ENCODE results near the gene GOLGA7B.

Gene GOLGA7B

GRCh38 chr10:97849687-97850402, at the start of gene GOLGA7B:
TSS of gene GOLGA7B (plus strand) at chr10:97849843. CDS start at chr10:97850304, 461 bp downstream.
- DNase-seq: no peak

GRCh38 chr10:97800474-97800873, 49.2 kb upstream of the GOLGA7B start:
- DNase-seq: no peak

- DNase-seq: no peak
These were observed 48.2 kb upstream of the GOLGA7B start for GRCh38 chr10:97801422-97801821.

GRCh38 chr10:97805096-97805884, 44.4 kb upstream of the GOLGA7B start:
- no peak for DNase-seq

DNA sequence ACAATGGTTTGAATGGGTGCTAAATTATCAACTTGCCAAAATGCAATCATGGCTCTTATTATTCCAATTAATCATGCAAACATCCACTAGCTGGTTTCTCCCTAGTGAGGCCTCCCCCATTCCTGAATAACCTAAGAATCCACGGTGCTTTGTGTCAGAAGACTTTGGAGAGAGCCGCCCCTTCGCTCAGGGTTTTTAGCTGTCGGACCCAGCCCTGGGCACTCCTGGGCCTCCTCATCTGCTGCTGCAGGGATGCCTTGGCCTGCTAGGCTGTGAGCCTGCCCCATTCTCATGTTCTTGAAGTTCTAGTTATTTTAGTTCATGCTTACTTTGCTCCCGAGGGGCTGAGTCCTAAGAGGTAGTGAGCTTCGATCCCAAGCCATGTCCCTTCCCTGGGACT, 43.7 kb upstream of the GOLGA7B start:
- DNase-seq: no peak

DNA sequence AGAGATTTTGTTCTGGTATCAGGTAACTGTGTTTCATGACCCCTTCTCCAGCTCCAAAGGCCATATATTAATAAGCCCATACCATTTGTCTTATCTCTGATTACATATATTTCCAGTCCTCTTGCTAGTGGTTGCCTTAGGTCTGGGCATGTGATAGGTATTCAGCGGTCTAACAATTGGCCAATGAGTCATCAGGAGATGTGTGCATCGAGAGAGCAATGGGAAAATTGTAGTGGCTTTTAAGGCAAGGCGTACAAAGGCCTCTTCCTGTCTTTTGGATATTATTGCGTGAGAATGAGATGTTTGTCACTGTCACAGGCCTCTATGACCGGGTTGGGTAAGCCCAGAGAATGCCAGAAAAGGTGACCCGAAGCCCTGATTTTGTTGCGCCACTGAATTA, 39.2 kb upstream of the GOLGA7B start:
- no peak for DNase-seq

DNA sequence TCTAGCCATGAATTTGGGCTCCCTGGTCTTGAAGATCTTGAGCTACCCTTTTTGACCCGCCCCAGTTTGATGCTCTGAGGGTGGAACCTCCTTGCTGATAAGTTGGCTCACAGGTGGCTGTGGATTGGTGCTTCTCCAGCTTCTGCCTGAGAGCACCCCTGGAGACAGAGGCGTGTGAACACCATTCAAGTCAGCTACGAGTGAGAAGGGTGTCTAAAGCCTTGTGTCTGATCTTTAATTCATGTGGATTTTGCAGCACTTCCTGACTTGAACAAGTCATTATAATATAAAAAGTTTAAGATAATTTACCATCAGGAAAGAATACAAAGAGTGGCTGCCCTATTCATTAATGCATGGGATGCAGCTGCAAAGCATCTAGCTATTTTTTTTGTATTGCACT, 37.7 kb upstream of the GOLGA7B start:
- no peak for DNase-seq

GRCh38 chr10:97812696-97813095, 36.9 kb upstream of the GOLGA7B start:
- DNase-seq: no peak

- no peak for DNase-seq
These were observed 36.3 kb upstream of the GOLGA7B start for GRCh38 chr10:97813311-97813710.

DNA sequence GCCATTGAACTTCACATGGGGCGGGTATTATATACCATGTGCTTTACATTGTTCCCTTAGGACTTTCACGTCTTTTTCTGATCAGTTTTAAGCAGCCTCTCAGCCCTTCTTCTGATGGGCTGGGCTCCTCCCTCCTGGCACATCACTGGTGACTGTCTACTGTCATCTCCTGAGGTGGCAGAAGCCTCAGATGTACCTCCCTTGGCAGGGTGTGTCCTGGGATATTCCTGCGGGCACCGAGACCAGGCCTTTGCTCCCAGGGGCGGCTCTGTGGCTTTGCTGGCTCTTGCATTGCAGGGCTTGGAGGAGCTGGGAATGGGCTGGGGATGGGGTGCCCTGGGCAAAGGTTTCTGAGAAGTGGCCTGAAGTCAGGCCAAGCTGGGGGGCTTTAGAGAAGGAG, 34.6 kb upstream of the GOLGA7B start:
- no peak for DNase-seq

DNA sequence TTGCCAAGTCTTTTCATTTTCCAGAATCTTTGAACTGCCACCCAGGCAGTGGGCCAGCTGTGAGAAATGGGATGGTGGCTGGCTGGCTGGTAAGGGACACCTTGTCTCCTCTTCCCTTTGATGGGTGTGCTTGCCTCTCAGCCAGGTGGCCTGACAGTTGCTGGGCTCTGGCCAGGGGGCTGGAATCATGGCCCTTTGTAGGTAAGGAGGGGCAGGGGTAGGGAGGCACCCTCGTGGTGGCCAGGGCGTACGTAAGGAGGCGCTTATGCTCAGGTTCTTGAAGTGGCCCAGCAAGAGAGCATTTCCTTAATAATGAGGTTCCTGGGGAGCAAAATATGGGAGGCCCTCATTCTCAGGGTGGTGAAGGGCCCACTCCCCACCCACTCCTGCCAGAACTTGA, 33.0 kb upstream of the GOLGA7B start:
- no peak for DNase-seq

- DNase-seq: no peak
These were observed 31.1 kb upstream of the GOLGA7B start for GRCh38 chr10:97818572-97818971.

DNA sequence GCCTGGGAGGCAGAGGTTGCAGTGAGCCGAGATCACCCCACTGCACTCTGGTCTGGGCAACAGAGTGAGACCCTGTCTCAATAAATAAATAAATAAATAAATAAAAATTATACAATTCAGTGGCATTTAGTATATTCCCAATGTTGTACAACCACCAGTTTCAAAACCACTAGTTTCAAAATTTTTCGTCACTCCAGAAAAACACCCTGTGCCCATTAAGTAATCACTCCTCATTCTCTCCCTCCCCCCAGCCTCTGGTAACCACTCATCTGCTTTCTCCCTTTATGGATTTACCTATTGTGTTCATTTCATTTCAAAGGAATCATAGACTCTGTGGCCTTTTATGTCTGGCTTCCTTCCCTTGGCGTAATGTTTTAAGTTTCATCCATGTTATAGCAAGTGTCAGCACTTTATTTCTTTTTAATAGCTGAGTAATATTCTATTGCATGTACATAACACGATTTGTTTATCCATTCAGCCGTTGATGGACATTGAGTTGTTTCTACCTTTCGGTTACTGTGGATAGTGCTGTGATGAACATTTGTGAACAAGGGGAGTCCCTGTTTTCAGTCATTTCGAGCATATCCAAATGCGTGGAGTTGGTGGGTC, 29.4 kb upstream of the GOLGA7B start:
- DNase-seq: no peak

GRCh38 chr10:97821308-97822038, 28.2 kb upstream of the GOLGA7B start:
- DNase-seq: no peak

DNA sequence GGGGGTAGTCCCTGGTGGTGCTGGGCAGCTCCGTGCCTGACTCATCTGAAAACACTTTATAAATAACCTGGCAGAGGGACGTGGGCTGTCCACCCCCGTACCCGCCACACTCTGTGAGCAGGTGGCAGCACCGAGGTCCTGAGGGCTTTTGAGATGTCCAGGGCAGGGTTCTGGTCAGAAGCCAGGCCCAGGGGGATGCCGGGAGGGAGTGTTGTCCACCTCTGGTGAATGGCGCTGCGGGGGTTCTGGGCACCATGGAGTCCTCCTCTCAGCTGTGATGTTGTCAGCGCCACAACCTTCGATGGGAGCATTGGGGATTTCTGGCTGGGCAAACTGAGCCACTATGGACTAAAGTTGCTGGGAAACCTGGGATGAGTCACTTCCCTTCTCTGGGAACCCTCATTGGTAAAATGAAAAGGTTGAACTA, 27.4 kb upstream of the GOLGA7B start:
- DNase-seq: no peak

- no peak for DNase-seq
These were observed 25.9 kb upstream of the GOLGA7B start for GRCh38 chr10:97823734-97824133.

DNA sequence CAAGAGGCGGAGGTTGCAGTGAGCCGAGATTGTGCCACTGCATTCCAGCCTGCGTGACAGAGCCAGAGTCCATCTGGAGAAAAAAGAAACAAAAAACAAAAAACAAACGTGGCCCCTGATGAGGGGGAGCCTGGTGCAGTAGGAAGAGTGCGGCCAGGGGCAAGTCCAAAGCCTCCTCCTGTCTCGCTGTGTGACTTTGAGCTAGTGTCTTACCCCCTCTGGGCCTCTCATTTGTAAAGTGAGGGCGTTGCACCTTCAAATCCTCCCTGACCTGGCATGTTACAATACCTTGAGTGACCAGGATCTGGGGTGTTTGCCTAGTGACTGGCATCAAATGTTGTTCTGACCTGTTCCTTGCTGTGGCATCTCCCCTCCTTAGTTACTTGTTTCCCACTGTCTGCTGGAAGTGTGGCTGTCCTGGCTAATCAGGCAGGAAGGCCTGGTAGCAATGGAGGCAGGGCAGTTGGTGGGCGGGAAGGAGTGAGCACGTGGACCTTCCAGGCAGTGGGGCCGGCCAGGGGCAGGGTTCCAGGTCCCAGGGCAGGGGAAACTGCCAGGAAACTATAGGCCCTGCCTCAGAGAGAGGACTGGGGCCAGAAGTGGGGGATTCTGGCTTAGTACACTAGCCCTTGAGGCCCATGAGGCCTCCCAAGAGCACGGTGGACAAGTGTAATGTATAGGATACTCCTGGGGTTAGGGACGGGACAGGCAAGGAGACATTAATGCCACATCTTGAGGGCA, 24.5 kb upstream of the GOLGA7B start:
- no peak for DNase-seq

DNA sequence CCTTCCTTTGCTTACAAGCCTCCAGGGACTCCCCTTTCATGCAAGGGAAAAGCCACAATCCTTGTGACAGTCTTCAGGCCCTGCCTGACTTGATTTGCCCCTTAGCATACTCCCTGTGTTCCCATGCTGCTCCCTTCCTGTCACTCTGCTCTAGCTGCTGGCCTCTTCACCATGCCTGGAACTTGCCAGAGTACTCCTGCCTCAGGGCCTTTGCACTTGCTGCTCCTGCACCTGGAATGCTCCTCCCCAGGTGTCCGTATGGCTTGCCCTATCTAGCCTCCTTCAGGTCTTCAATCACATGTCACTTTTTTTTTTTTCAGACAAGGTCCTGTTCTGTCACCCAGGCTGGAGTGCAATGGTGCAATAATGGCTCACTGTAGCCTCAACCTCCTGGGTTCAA, 22.8 kb upstream of the GOLGA7B start:
- DNase-seq: no peak

DNA sequence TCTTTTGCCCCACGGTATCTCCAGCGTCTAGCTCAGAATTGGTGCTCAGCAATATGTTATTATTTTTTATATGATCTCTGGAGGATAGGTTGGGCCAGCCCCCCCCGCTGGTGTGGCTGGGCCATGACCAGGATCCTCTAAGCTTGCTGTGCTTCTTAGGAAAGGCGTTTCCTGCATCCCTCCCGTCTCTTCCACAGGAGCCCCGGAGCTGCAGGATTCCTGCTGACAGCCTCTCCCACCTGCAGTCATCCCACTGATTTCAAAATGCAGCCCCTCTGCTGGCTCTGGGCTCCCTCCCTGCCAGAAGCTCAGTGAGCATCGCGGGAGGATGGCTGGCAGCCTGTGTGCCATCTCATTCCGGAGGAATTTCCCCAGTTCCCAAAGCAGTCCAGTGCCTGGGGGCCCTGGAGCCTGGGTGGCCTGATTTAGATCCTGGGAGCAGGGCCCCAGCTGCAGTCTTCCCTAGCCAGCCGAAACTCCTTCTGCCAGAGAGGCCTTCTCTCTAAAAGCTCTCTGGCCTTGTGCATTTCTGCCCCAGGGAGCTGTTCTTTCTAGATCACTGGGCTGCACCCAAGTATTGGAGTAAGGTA, 21.8 kb upstream of the GOLGA7B start:
- DNase-seq: no peak

DNA sequence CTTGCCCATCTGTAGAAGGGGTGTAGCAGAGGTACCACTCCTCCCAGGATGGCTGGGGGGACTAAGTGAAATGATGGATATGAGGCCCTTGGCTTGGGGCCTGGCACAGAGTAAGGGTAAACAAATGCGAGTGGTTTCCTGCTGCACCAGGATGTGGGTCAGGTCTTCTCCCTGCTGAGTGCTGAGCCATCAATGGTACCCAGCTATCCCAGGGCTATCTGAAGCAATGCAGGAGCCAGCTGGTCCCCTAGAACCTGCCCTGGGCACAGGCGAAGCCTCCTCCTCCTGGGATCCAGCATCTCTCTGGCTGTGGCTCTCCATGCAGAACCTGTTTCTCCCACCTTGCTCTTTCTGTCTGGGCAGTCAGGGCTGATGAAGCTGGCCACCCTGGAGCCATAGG, 20.9 kb upstream of the GOLGA7B start:
- no peak for DNase-seq

DNA sequence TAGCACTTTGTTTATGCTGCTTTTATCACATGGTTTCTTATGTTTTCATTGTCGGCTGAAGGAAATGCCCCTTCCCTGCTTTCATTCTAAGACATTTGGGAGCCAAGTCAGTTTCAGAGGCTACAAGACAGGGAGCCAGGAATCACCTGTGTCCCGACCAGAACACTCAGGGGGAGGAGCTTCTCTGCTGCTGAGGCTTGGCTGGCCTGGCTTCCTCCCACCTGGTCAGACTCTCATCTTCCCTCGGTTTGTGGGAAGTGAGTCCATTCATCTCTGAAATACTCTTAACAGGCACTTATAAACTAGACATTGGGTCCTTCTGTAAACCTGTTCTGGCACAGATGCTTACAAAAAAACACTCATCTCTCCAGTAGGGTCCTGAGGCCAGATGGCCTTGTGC, 19.6 kb upstream of the GOLGA7B start:
- no peak for DNase-seq

DNA sequence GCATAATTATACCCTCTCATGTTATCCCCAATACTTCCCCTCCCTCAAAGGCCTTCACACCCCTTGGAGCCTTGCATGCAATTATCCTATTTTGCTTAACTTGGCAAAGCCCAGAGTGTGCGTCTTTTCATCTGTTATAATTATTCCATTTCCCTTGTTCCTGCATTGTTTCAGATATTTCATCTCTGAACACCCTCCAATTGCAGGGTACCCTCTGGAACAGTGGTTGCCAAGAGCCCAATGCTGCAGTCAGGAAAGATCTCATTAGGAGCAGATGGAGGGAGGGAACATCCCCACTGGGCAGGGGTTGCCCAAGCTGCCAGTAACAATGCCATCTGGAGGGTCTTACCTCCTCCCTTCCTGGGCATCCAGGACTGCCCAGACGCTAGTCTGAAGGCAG, 18.4 kb upstream of the GOLGA7B start:
- peak in 1 of 2 experiments; percentile 22 for DNase-seq

All from NCI-H446 (cell line).